Fibroblast of skin of left quadriceps (primary cell): ENCODE results near the gene TIMD4.

ENCODE experiments used
- DNase-seq, 2 experiments: peaks; one replicate each; pipeline ENCODE4 v3.0.0-alpha.2; 2013; ENCODE audit warnings: low read depth in 2 of 2

The TIMD4 gene

DNA sequence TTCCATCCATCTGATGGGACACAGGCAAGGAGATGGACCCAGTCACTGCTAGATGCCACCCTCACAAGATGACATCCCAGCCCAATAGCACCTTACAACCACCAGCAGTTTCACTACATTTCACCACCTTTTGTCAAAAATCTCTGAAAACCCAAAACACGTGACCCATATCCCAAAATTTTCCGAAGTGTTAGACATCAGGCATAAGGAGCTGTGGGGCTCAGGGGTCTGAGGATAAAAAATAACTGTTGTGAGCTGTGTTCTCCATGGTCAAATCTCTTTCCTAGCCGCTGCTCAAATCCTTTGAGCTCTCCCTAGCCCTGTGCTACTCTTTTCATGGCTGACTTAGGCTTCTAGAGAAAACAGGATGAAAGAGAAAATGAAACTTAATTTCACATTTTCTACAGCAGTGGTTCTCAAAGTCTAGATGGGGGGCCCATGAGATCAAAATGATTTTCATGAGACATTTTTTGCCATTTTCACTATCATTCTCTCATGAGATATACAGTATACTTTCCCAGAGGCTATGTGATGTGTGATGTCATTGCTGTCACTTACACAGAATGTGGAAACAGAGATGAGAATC lies 40.7 kb downstream of the TIMD4 start:
- no peak for DNase-seq

DNA sequence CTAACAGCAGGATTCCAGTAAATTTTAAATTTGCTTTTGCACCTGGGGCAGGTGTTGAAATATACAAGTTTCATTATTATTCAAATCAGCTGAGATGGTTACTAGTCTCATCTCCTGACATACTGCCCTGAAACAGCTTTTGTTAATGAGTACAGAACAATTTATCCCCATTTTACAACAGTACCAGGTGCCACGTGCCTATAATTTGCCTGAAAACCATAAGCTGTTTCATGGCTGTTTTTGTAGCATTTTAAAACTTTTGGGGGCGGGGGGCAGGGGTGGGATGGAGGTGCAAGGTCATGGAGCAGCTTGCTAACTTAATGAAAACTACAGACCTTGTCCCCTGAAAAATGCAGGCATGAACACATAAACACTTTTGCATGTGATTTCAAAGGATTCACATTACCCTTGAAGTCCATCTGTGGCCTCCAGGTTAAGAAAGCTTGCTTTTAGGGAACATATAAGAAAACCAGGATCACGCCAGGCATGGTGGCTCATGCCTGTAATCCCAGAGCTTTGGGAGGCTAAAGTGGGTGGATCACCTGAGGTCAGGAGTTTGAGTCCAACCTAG lies 42.1 kb downstream of the TIMD4 start:
- DNase-seq = no peak

DNA sequence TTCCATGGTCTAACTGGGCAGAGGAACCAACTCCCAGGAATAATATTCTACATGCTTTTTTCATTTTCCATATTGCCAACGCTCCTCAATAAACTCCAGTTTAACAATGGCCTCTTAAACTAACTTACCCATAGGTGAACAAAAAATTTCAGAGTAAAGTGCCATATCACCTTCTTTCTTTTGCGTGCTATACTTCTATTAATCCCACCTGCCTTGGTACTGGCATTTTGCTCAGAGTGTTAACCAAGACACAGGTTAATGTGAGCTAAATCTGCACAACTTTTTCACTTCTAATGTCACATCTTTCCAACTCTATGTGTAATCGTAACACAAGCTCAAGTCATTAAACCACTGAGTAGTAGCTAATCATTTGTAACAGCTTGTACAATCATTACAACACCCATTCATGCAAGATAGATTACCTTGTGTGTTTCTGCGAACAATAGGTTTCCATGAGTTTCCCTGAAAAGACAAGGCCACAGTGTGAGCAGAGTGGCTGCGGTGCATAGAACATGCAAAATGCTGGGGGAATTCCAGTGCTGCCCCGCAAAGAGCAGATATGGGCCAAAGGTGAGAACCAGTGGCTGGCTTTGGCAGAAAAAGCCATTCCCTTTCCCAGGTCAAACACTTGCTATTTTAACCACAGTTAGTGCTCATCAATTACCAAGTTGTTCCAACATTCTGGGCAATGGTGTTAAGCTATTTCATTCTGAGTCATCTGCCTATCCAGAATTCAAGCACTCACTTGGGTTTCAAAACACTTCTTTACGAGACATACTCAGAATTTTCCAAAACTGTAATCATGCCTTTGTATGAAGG lies 42.8 kb downstream of the TIMD4 start:
- DNase-seq = no peak

DNA sequence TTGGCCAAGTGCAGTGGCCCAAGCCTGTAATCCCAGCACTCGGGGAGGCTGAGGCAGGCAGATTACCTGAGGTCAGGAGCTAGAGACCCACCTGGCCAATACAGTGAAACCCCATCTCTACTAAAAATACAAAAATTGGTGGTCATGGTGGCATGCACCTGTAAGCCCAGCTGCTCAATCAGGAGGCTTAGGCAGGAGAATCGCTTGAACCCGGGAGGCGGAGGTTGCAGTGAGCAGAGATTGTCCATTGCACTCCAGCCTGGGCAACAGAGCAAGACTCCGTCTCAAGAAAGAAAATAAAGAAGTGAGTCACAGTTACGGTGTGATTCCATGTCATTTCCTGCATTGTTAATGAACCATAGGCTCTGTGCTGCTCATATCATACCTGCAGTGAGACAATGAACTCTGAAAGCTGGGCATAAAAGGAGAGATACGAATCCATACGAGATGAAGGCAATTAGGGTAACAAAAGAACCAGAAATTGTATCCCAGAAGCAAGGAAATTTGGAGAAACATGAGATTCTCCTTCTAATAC lies 44.6 kb downstream of the TIMD4 start:
- no peak for DNase-seq

DNA sequence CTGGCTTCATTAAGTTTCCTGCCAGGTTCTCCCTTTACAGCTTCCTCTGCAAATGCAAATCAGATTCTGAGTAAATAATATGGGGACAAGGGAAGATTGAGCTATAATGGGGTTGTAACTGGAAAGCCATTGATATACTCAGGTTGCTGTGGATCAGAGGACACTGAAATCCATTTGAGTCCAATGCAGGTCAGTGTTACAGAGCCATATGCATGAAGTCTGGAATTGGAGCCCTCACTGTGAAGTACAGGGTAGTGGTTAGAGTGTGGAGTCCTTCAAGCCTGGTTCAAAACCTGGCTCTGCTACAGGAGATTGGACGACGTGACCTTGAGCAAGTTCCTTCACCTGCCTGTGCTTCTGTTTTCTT lies 48.7 kb downstream of the TIMD4 start:
- DNase-seq = no peak

DNA sequence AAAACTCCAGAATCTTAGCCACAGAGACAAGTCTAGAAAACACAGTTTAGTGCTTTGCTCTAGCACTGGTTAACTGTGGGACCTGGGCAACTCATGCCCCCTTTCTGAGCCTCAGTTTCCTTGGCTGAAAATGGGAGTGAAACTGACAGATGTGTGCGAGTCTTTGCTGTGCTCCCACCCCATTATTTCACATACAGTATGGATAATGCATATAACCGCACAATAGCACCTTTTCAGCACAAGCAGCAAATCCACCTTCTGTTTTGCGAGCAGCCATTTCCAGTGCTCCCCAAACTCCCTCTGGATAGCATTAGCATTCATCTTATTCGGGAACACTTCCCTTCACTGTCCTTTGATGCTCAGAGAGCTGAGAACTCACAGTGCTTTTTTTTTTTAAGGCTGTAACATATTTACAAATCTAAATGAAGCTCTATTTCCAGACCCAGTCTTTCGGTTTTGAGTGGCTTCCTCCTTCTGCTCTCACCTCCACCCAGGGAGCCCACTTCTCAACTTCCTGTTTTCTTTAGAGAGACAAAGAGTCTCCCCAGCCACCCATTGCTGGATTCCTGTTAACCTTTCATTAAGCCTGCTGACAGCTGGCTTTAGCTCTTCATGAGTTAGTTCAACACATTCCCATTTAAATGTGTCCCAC lies 49.2 kb downstream of the TIMD4 start:
- no peak for DNase-seq

DNA sequence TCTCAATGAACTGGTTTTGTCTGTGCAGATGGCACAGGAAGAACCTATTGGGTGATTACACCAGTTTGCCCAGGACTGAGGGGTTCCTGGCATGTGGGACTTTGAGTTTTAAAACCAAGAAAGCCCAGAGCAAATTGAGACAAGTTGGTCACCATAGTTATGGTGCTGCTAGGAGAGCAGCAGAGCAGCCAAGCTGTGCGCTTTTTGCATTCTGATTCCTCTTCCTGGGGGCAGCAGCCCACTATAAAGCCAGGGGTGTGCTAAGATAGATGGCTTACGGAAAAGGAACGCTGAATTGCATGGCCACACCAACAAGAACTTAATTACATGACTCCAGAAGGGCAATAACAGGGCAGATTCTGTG lies 49.7 kb downstream of the TIMD4 start:
- no peak for DNase-seq

DNA sequence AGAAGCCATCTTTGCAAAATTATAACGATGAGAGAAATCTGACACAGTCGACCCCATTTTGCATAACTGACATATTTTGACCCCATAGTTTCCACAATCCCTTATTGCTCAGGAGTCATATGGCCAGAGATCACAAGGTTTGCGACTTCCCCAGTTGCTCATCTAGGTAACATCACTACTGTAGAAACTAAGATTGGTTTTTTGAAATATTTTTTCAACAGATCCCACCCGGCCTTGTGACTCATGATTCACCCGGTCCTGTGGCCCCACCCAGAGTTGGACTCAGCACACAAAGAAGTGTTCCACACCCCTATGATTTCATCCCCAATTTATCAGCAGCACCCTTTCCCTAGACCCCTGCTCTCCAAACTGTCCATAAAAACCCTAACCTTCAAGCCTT lies 50.2 kb downstream of the TIMD4 start:
- DNase-seq = no peak

DNA sequence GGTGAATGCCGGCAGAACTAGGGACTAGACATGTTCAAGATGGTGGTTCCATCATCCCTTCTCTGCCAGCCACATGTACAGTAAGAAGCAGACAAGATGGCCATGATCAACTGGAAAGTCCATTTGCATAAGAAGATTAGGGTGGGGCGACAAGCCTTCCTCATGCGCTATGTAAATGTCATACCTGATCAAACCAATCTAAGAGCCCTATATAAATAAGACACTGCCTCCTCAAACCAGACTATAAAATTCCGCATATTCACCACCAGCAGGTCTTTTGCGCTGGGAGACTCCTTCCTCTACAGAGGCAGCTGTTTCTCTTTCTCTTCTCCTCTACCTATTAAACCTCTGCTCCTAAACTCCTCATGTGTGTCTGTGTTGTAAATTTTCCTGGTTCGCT lies 53.8 kb downstream of the TIMD4 start:
- DNase-seq = no peak

DNA sequence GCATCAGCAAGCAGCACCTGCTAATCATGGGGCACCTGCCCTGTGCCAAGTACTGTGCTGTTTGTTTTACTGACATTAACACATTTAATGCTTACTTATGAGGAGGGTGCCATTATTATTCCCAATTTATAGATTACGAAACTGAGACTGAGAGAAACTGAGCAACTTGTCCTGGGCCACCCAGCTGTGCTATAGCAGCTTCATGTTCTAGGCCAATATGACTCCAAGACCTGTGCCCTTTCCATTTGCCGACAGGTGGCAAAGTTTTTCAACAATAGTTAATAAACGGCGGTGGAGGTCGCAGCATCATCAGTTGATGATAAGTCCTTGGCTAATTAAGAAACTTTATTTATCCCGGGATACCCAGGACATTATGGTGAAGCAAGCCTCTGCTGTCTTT lies 55.4 kb downstream of the TIMD4 start:
- no peak for DNase-seq

DNA sequence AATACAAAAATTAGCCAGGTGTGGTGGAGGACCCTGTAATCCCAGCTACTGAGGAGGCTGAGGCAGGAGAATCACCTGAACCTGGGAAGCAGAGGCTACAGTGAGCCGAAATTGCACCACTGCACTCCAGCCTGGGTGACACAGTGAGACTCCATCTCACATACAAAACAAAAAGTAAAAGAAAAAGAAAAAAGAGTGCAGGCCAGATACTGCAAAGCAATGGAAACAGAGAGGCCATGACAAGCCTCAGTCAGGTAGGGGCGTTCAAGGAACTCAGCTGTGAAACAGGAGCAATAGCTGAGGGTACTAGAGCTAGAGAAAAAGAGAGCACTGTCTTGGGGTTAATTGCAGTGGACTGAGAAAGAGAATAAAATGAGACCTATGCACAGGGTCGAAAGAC lies 56.2 kb downstream of the TIMD4 start:
- DNase-seq = no peak

DNA sequence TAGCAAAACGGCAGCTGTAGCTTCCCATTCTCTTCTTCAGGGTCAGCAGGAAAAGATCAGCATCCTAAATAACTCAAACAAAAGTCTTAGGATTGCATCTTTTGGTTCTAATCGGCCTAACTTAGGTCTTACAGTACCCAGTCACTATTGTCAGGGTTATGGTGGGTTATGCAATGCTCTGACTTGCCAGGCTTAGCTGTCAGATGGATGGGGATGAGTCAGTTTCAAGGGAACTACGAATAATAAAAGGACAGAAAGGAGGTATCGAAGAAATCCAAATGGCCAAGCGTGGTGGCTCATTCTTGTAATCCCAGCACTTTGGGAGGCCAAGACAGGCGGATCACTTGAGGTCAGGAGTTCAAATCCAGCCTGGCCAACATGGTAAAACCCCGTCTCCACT lies 66.5 kb downstream of the TIMD4 start:
- DNase-seq = no peak

DNA sequence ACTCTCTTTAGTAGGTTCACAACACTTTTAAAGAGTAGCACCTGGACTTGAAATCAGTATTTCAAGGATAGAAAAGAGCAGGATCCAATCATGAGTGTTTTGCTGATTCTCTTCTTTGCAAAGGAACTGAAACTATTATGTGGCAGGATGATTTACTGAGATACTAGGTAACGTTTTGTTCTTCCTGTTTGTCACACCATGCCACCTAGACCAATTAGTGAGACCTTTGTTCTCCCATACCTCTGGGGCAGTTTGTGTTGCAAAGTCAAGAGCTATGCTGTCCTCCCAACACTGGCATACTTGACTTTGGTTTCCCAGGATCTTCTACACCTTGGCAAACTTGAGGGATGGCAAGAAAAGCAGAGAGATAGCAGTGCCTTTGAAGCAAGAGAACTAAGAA lies 69.5 kb downstream of the TIMD4 start:
- no peak for DNase-seq

DNA sequence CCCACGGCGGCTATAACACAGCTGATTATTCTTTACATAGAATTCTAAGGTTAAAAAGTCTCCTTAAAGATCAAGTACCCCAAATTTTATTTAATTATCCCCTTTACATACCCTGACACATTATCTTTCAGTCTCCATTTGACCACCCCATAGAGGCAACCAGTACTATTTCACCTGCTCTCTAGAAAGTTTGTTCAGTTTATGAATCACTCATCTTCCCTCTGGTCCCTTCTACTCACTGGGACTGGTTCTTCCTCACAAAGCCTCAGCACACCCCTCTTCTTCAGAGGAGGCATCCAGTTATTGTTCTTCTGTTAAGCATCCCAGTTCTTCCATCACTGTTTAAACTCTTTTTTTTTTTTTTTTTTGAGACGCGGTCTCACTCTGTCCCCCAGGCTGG lies 70.2 kb downstream of the TIMD4 start:
- DNase-seq = no peak

DNA sequence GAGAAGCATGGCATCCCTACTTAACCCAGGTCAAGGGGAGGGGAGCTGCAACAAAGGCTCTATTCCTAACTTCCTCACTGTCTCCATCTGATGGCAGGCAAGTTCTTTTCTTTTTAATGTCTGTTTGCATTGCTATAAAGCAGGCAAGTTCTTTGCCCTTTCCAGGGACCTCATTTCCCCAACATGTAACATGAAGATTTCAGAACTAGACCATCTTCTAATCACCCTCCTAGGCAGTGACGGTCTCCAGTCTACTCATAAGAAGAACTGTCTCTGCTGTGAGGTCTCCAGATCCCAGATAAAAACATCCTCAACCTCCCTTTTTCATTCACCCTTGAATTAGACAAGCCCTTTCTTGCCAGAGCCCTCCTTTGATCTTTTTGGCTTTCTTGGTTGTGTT lies 70.8 kb downstream of the TIMD4 start:
- no peak for DNase-seq

DNA sequence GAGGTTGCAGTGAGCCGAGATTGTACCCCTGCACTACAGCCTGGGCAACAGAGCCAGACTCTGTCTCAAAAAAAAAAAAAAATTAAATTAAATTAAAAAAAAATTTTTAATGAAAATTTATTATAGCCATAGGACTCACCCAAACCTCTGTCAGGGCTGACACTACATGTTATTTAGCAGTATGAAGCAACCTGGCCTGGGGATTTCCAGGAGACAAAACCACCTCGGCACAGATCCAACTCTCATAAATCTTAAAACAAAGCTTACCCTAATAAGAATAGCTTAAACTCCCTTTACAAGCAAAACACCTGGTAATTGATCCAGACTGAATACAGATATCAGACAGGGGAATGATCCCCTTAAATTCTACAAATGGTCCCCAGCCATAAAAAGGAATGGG lies 74.5 kb downstream of the TIMD4 start:
- DNase-seq = no peak

DNA sequence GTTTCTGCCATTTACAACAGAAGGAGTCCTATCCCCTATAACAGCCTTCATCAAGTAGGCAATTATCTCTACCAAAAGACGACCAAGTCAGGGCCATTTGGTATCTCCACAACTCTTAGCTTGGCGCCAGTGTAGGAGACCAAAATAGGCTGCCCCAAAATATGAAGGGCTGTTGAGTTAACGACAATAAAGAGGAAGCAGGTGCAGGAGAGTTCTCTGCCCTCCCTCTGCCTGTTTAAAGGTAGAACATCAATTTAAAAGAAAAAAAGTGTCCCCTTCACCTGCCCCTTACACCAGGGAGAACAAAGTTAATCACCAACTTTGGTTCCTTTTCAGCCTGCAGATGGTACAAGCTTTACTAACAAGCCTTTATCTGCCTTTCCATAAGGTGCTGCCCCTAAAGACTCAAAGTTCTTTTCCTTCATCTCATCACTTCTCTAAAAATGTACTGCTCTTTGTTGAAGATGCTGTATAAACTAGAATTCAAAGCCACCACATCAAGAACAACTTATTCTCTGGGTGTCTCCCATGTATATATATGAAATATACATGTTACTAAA lies 79.6 kb downstream of the TIMD4 start:
- no peak for DNase-seq

DNA sequence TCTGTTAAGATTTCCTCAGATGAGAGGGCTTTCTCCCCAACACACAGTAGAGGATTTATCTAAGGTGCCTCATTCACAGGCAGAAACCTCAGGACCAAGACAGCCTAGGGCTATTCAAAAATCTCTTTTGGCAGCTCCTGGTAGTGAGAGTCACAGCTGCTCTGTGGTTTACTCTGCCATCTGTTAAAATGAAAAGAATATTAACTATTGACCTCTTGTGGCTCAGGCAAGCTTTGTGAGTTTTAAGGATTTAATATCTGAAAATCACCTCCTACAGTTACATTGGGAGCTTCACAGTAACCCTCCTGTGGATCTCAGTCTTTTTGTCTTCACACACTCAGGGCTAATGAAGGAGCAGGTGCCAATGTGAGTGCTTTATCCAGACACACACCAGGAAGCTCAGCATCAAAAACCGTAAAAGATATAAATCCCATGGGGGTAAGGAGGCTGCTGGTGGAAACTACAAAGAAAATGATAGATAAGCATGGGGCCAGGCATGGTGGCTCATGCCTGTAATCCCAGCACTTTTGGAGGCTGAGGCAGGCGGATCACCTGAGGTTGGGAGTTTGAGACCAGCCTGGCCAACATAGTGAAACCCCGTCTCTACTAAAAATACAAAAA lies 83.3 kb downstream of the TIMD4 start:
- DNase-seq = no peak

DNA sequence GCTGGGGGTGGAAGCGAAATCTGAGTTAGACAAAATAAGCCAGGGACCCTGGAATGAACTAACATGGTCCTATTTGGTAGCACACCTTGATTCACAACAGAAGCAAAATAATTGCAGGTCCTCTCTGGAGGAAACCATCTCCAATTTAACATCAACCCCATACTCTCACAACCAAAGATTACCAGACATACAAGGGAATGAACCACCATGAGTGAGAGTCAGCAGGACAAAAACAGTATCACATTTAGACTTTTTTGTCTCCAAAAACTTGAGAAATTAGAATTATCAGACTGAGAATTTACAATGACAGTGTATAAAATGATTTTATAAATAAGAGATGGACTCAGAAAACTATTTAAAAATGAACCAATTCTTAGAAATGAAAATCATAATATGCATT lies 91.8 kb downstream of the TIMD4 start:
- DNase-seq = no peak

DNA sequence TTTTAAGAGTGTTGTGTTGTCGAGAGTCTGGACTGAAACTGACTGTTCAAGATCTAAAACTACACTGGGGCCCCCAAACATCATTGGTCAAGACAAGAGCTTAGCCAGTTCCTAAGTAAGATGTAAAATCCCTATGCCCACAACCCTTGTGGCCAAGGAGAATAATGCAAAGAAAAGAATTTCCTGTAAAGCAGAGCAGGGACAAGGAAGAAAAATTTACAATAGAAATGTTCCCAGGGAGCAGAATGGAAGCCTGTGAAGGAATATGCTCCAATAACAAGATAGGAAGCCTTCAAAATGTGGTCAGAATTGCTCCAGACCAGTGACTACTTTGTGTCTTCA lies 92.6 kb downstream of the TIMD4 start:
- no peak for DNase-seq
